AG04449 (cell line): ENCODE data around the gene UCK2.

Experiments
- CTCF ChIA-PET: fragments of 350-600 bp; formaldehyde crosslinking; extraction: SDS; loops from one replicate; lab custom pipeline; 2021; ENCODE audit warnings: antibody characterized with exemption; lab: Yijun Ruan, JAX
- POLR2A ChIA-PET: fragments of 400-600, 350-600 bp; formaldehyde crosslinking; extraction: SDS; loops from one replicate; lab custom pipeline; 2020; ENCODE audit warnings: antibody characterized with exemption, inconsistent platforms; lab: Yijun Ruan, JAX
- DNase-seq: peaks from one replicate; pipeline ENCODE4 v3.0.0-alpha.2; 2010; ENCODE audit warnings: low read depth, low spot score
- H3K4me3 ChIP-seq: 2 replicates; pipeline ENCODE4 v1.5.1; 2011; ENCODE audit warnings: low read depth, mild to moderate bottlenecking, control low read depth, low read length
- TF ChIP-seq, protein P1 (sequence below): IDR thresholded peaks from one replicate; pipeline ENCODE4 v1.5.1; 2011; ENCODE audit warnings: mild to moderate bottlenecking, moderate library complexity, low read length, control low read depth, inconsistent platforms; ENCODE audit not compliant: insufficient read depth; ENCODE audit errors: missing control alignments

UCK2 gene

DNA sequence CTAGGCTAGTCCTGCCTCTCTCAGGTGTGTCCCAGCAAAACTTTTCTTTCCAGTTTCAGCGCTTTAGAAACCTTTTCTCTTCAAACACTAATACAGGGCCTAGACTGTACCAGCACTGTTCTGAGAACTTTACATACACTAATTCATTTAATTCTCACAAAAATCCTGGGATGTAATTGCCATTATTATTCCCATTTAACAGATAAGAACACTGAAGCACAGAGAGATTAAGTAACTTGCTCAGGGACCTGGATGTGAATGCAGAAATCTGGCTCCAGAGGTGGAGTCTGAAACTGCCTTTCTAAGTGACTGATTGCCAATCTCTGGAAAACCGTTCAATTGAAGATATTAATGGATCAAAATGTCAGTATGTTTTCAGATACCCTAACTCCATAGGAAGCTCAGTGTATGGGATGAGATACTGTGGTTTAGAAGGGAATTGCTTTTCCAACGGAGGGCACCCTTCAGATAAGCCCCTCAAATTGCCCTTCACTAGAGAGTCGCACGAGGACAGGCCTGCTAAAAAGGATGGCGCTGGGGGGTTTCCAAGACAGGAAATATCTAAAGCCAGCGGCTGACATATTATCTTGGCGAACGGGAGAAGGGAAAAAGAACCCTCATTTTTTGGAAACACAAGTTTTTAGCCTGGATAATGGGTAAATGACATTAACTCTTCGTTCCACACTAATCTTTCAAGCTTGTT is 698 bp upstream of the UCK2 start:
- peak overlapping the region; percentile 83 for H3K4me3 ChIP-seq
- no peak for DNase-seq
- ChIA-PET POLR2A (no interaction called here), CTCF (interaction anchor here (0.6 to 1.4 kb wide), 4 partner anchors 8 to 104 kb away, joined by 3 to 4 read pairs (median 3); no protein-coding TSS in a partner anchor)
- TF ChIP-seq, protein P1, sequence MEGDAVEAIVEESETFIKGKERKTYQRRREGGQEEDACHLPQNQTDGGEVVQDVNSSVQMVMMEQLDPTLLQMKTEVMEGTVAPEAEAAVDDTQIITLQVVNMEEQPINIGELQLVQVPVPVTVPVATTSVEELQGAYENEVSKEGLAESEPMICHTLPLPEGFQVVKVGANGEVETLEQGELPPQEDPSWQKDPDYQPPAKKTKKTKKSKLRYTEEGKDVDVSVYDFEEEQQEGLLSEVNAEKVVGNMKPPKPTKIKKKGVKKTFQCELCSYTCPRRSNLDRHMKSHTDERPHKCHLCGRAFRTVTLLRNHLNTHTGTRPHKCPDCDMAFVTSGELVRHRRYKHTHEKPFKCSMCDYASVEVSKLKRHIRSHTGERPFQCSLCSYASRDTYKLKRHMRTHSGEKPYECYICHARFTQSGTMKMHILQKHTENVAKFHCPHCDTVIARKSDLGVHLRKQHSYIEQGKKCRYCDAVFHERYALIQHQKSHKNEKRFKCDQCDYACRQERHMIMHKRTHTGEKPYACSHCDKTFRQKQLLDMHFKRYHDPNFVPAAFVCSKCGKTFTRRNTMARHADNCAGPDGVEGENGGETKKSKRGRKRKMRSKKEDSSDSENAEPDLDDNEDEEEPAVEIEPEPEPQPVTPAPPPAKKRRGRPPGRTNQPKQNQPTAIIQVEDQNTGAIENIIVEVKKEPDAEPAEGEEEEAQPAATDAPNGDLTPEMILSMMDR: no peak

DNA sequence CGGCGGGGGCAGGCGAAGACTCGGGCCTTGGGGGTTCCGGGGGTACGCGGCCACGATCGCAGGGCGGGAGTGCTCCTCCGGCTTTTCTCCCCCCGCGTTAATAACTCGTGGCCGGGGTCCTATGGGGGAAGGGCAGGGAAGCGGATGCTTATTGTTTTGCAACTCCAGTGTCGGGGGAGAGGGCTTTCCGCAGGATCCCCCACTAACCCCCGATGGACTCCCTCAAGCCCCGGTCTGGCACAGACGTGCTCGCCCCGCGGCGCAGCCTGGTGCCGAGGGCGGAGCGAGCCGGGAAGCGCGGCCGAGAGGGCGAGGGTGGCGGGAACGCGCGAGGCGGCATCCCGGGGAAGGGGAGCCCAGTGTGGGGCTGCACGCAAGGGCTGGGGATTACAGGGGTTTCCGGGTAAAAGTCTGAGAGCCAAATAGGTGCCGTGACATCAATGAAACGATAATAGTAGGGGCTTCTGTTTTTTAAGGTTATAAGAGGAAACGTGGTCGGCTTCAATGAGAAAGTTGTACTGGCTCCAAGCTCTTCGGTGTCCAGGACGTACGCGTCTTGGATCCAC is 772 bp downstream of the UCK2 start:
- CTCF ChIA-PET: interaction anchor here (0.7 to 2.2 kb wide), 10 partner anchors 9 to 96 kb away, joined by 3 to 22 read pairs (median 5); no protein-coding TSS in a partner anchor
- no peak for DNase-seq
- POLR2A ChIA-PET: interaction anchor here (1.0 to 2.1 kb wide), 5 partner anchors 15 to 130 kb away, joined by 3 to 9 read pairs (median 7); partner anchors contain the start of genes ALDH9A1 and TMCO1
- TF ChIP-seq, protein P1: no peak
- peak overlapping the region; percentile 83 for H3K4me3 ChIP-seq

DNA sequence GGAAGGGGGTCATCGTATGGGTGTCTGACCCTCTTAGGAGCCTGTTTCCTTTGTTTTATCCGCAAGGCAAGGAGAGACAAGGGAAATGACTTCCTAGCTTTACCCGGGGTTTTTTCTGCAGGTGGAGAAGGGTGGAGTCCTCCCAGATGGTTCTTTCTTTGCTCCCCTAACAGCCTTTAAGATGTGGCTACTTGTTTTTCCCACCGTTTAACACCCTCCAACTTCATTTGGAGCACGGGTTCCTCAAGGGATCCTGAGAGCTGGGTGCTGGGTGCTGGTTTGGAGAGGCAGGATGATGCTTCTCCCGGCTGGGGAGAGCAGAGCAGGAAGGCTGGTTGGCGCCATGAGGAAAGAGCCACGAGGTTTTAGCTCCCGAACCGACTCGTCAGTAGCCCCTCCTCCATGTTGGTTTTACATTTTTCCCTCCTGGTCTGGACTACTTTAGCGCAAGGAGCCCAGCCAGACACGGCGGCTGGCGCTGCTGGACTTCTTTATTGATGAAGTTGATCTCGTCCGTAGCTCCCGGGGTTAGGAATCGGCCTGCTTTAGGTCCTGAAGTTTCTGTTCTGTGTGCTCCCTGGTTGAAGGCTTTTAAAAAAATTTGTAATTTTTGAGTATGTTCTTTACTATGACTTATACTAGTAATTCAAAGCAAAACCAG is 1.4 kb downstream of the UCK2 start:
- POLR2A ChIA-PET: interaction anchor here (0.6 to 2.1 kb wide), 7 partner anchors 14 to 131 kb away, joined by 3 to 9 read pairs (median 5); partner anchors contain the start of genes ALDH9A1 and TMCO1
- peak overlapping the region; percentile 83 for H3K4me3 ChIP-seq
- CTCF ChIA-PET: interaction anchor here (0.7 to 2.2 kb wide), 14 partner anchors 9 to 95 kb away, joined by 3 to 22 read pairs (median 4); partner anchors contain the start of gene TMCO1
- TF ChIP-seq, protein P1: no peak
- peak; percentile 56 for DNase-seq

DNA sequence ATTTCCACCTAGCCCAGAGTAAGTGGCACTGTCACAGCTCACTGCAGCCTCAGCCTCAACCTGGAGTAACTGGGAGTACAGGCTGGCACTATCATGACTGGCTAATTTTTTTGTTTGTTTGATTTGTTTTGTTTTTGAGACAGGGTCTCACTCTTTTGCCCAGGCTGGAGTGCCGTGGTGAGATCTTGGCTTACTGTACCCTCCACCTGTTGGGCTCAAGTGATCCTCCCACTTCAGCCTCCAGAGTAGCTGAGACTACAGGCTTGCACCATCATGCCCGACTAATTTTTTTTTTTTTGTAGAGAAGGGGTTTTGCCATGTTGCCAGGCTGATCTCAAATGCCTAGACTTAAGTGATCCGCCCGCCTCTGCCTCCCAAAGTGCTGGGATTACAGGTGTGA is 2.5 kb downstream of the UCK2 start:
- TF ChIP-seq, protein P1: no peak
- ChIA-PET CTCF (interaction anchor here (1.2 to 2.2 kb wide), 12 partner anchors 7 to 113 kb away, joined by 3 to 22 read pairs (median 5); no protein-coding TSS in a partner anchor), POLR2A (interaction anchor here (1.6 to 2.1 kb wide), 3 partner anchors 61 to 132 kb away, joined by 7 to 9 read pairs (median 7); partner anchors contain the start of genes ALDH9A1 and TMCO1)
- no peak for DNase-seq
- no peak overlapping the region for H3K4me3 ChIP-seq

DNA sequence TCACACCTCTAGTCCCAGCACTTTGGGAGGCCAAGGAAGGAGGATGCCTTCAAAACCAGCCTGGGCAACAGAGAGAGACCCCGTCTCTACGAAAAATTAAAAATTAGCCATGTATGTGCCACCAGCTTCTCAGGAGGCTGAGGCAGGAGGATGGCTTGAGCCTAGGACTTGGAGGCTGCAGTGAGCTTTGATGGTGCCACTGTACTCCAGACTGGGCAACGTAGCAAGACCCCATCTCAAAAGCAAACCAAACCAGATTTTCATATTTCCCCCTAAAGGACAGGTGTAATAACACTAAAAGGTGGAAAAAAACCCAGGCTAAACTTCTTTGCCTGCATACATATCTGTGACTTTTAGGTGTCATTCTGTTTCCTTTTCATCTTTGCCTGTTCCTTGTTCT is 3.7 kb downstream of the UCK2 start:
- CTCF ChIA-PET: interaction anchor here (1.0 to 1.1 kb wide), 2 partner anchors 76 to 84 kb away, joined by 3 to 4 read pairs; no protein-coding TSS in a partner anchor
- no peak overlapping the region for H3K4me3 ChIP-seq
- TF ChIP-seq, protein P1: no peak
- no peak for DNase-seq
- POLR2A ChIA-PET: no interaction called here
